GM12872 (cell line): ENCODE data around the gene IQCF5.

Experiments
- CTCF ChIP-seq: IDR thresholded peaks from 3 replicates; pipeline ENCODE4 v1.5.1; 2011; ENCODE audit warnings: low read depth, mild to moderate bottlenecking, low read length, moderate library complexity; ENCODE audit not compliant: insufficient read depth

IQCF5 gene

GRCh38 chr3:51875501-51875900 lies at the start of gene IQCF5:
Gene IQCF5 (minus strand): TSS chr3:51875601. CDS start chr3:51875531, 70 bp downstream.
- no peak for TF ChIP-seq CTCF

GRCh38 chr3:51921081-51921578 lies 45.7 kb upstream of the IQCF5 start:
- TF ChIP-seq CTCF = no peak

GRCh38 chr3:51916418-51916817 lies 41.0 kb upstream of the IQCF5 start:
- no peak for TF ChIP-seq CTCF

- no peak for TF ChIP-seq CTCF
These were observed 32.6 kb upstream of the IQCF5 start for GRCh38 chr3:51908026-51908425.

- no peak for TF ChIP-seq CTCF
These were observed 28.8 kb upstream of the IQCF5 start for GRCh38 chr3:51904034-51904823.

GRCh38 chr3:51897391-51897790 lies 22.0 kb upstream of the IQCF5 start:
- TF ChIP-seq CTCF = no peak

GRCh38 chr3:51896607-51897305 lies 21.4 kb upstream of the IQCF5 start:
- no peak for TF ChIP-seq CTCF
